Astrocyte of the cerebellum (primary cell): ENCODE data around the gene SLC23A1.
"Not testable (repeated sequence)": the region's sequence is repeated elsewhere in the genome, so short reads cannot be mapped to it uniquely, and the experiment has no call there.

Source experiments
- DNase-seq: peaks from one replicate; pipeline ENCODE4 v3.0.0-alpha.2; 2011; ENCODE audit warnings: low read depth
- H3K4me3 ChIP-seq: 2 replicates; pipeline ENCODE4 v1.5.1; 2011; ENCODE audit warnings: mild to moderate bottlenecking, low read depth, low read length, moderate library complexity
- in situ Hi-C: cut with HindIII; loops from 2 replicates; pipeline ENCODE4 v1.10.0; 2017; ENCODE audit warnings: low sequenced_read_pairs
- TF ChIP-seq, protein P1 (sequence below): IDR thresholded peaks from 2 replicates; pipeline ENCODE4 v1.5.1; 2012; ENCODE audit warnings: low read length, low read depth, moderate library complexity, mild to moderate bottlenecking; ENCODE audit errors: missing control alignments

Gene SLC23A1

DNA sequence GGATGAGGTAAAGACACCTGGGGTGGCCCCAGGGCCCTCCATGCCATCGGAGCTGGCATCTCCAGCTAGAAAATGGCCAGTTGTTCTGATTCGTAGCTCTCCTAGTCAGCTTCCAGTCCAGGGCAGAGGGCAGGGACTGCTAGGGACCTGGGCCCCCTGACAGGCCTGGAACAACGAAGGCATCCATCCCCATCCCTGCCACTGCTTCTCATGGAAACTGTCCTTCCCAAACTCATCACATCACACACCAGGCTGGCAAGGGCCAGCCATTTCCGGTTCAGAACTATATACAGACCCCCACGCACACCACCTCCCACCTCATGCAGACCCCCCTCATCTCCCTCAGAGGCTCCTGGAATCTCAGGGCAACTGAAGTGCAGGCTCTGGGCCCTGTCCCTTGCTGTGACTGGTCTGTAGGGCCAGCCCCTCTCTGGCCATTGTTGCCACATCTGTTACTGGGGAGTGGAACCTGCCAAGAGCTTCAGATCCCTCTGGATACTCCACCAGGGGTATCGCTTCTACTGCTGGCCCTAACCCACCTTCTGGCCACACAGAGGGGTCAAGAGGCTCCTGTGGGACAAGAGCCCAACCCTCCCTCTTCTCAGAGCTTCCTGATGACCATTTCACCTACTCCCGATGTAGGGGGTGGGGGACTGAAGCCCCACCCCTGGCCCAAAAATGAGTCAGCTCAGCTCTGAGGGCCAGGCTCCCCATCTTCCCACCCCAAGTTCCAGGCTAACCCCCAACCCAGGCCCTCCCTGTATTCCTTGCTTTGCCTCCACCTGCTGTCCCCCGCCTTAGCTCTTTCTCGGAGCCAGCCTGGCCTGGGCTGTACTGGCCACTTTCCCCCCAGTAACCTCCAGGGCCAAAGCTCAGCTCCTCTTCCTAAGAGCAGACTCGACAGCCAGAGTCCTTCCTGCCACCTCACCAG is 7.8 kb upstream of the SLC23A1 start:
- in situ Hi-C loops, result no loop called here
- TF ChIP-seq, protein P1, sequence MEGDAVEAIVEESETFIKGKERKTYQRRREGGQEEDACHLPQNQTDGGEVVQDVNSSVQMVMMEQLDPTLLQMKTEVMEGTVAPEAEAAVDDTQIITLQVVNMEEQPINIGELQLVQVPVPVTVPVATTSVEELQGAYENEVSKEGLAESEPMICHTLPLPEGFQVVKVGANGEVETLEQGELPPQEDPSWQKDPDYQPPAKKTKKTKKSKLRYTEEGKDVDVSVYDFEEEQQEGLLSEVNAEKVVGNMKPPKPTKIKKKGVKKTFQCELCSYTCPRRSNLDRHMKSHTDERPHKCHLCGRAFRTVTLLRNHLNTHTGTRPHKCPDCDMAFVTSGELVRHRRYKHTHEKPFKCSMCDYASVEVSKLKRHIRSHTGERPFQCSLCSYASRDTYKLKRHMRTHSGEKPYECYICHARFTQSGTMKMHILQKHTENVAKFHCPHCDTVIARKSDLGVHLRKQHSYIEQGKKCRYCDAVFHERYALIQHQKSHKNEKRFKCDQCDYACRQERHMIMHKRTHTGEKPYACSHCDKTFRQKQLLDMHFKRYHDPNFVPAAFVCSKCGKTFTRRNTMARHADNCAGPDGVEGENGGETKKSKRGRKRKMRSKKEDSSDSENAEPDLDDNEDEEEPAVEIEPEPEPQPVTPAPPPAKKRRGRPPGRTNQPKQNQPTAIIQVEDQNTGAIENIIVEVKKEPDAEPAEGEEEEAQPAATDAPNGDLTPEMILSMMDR, result no peak
- no peak overlapping the region for H3K4me3 ChIP-seq

DNA sequence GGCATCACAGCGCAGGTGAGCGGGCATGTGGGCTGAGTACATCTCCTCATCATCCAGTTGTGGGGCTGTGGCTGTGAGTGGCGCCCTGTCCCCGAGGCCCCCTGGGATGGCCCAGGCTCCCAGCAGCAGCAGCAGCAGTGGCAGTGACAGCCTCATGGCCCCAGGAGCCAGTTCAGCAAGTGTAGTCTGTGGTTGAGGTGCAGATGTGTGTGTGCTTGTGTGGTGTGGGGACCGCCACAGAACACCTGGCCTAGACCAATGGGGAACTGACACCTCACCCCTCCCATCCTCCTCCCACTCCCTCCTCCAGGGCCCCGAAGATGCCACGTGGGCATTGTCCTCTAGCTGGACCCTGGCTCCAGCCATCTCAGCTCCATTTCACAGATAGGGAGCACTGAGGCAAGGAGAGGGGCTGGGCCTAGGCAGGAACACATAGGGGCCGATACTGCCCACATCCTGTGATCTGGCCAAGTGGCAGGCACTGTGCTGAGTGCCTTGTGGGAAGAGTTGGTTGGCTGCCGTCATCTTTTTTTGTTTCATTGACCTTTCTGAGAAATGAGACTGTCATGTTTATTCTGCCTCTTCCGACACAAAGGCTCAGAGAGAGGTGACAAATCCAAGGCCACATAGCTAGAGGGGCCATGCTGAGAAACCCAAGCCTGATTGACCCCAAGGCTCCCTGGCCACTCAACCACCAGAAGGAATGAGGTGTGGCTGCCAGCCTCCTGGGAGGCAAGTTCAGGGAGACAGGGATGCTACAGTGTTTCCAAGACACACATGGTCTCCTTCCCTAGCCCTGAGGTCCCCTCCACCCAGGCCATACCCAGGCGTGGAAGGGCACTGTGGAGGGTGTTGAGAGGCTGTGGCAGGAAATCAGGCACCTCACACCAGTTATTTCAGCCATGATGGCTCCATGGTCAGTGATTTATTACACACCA is 6.9 kb upstream of the SLC23A1 start, which contains the start of gene MZB1:
TSS of gene MZB1 (minus strand) at position 213 of the 938 bp plus-strand sequence. CDS start at position 156, 57 bp downstream.
- H3K4me3 ChIP-seq, result no peak within 1 kb of the TSS
- TF ChIP-seq, protein P1, result no peak
- DNase-seq, result no peak
- in situ Hi-C loops, result no loop called here

More for the DNA sequence above, 7.8 kb upstream of the SLC23A1 start:
- no peak for DNase-seq

DNA sequence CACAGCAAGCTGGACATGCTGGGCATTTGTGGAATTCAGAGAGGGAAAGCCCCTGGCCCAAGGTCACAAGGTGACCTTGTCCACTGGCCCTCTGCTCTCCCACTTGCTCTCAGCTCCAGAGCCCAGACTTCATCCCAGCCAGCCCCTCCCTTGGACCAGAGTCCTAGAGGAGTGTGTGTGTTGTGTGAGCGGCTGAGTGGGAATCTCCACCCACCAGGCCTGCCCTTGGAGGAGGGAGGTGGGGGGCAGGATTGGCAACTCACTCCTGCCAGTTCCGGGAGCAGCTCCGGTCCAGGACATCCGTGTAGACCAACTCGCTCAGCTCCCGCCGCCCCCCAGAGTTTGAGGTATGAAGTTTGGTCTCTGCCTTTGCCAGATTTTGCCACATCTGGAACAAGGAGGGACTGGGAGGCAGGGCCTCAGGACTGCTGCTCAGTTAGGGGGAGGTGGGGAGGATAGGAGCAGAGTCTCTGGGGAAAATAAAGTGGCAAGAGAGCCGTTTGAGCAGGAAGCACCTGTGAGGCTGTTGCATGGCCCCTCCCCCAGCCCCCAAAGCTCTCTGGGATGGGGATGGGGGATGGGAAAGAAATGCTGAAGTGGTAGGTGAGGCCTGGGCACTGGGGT is 5.2 kb upstream of the SLC23A1 start:
- in situ Hi-C loops, result no loop called here
- DNase-seq, result no peak
- TF ChIP-seq, protein P1, result no peak
- H3K4me3 ChIP-seq, result no peak overlapping the region

DNA sequence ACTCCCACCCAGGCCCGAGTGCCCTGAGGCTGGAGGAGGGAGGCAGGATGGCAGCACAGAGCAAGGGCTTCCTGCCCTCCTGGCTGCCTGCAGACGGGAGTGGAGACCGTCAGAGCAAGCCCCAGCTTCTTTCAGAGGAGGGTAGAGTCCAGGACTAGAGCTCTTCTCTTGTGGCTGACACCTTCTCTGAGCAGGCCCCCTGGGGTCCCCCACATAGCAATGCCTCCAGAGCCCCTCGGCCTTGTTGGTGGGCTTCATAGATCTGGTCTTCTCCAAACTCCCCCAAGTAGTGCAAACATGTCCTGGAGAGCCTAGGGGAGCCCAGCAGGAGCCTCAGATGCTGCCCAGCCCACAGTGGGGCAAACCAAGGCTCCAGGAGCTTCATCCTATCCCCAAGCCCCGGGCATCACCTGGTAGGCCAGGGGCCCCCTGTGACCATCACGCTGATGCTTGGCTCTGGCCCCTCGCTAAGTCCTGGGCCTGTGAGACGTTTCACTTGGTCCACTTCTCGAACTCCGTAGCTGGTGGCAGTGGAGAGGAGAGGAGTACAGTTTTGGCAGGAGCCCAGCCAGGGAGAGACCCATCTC is 4.6 kb upstream of the SLC23A1 start:
- TF ChIP-seq, protein P1, result no peak
- no peak overlapping the region for H3K4me3 ChIP-seq
- in situ Hi-C loops, result no loop called here
- no peak for DNase-seq

DNA sequence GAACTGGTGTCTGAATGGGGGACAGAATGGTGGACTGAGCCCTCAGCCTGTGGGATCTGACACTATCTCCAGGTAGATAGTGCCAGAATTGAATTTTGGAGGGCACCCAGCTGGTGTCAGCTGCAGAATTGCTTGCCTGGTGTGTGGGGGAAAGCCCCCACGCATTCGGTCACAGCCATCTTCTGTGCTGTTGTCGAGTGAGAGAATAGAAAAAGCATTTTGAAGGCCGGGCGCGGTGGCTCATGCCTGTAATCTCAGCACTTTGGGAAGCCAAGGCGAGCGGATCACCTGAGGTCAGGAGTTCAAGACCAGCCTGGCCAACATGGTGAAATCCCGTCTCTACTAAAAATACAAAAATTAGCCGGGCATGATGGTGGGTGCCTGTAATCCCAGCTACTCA is 3.9 kb upstream of the SLC23A1 start:
- H3K4me3 ChIP-seq, in situ Hi-C loops, DNase-seq: not testable (repeated sequence)

DNA sequence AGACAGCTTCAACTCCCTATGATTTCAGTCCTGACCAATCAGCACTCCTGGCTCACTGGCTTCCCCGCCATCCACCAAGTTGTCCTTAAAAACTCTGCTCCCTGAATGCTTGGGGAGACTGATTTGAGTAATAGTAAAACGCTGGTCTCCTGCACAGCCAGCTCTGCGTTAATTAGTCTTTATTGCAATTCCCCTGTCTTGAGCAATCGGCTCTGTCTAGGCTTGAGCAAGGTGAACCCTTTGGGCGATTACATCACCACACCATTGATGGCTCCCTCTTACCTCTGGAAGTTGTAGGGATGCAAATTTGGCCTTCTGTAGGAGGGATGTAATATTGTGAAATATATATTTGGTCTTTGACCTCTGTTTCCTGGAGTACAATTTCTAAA is 2.9 kb upstream of the SLC23A1 start:
- TF ChIP-seq, protein P1, result no peak
- in situ Hi-C loops, result no loop called here

More for the DNA sequence above, 2.9 kb upstream of the SLC23A1 start:
- no peak for DNase-seq
- H3K4me3 ChIP-seq, result no peak overlapping the region
